Dermis microvascular lymphatic vessel endothelial cell (primary cell): ENCODE results near the gene SMAD2. TPM values are rescaled to one million over a fixed set of nuclear protein-coding genes. Genes with fewer than 3 reads are reported as not detected.
"Not testable (repeated sequence)": the region's sequence is repeated elsewhere in the genome, so short reads cannot be mapped to it uniquely, and the experiment has no call there.

Source experiments
- DNase-seq, 2 donors: peaks; one replicate each; pipeline versions ENCODE4 v3.0.0 to v3.0.0-alpha.2; 2010; ENCODE audit warnings: low read depth in 2 of 2
- total RNA-seq: library from RNA; depleted of rRNA; stranded (reverse); fragments of >200 nt; gene quantifications from 2 replicates; pipeline ENCODE4 v1.2.1, GENCODE V29; 2014

SMAD2 gene
- total RNA-seq: 32.6 and 49.6 TPM in 2 replicates

DNA sequence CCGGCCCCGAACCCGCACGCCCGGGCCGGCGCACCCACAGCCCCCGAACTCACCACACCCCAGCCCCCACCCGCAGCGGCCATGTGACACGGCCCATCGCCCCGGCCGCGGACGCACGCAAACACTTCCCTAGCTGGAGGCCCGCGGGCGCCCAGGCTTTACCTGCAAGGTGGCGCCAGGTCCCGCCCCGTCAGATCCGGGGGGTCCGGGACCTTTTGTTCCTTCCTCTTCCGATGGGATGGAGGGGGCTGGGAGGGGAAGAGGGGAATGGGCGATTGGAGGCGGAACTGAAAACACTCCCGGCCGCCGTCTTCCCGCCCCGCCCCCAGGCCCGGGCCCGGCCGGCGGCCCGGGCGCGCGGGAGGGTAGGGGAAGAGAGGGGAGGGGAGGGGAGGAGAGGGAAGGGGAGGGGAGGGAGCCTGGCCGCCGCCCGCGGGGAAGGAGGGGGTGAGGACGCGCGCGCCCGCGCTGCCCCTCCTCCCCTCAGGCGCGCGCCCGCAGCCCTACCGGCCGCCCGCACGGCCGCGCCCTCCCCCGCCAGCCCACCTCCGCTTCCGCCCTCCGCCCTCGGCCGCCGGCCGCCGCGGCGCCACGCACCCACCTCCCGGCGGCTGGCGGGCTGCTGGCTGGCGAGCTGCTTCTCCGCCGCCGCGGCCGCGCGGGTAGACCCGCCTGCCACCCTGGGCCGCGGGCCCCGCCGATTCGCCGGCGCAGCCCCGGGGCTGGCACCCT lies at the start of gene SMAD2:
SMAD2 (minus strand) TSS at position 461 of the 732 bp plus-strand sequence. CDS start 33,903 bp downstream, outside the sequence.
- DNase-seq: peak; percentile 60 to 85

DNA sequence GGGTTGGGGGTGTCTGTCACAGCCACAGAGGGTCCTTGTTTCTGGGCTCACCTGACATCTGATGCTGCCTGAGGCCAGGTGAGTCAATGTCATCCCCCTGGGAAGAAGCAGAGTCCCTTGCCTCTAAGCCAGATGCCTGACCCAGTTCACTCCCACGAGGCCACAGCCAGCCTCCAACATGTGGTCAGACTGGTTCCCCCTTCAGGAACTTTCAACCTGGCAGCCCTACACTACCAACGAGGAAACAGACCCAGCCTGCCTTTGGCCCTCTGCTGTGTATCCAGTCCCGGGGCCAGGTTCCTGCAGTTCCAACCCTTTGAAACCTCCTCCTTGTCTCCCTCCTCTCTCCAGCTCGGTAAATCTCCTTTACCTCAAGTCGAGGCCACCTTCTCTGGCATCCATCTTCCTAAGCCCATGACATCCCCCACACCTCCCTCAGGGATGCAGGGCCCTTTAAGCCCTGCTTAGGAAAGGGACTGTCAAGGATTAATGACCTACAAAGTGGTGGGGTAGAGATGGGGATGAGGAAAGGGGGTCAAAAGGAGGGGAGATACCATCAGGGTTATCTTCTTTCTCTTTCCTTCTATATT lies 49.2 kb upstream of the SMAD2 start:
- DNase-seq: no peak

DNA sequence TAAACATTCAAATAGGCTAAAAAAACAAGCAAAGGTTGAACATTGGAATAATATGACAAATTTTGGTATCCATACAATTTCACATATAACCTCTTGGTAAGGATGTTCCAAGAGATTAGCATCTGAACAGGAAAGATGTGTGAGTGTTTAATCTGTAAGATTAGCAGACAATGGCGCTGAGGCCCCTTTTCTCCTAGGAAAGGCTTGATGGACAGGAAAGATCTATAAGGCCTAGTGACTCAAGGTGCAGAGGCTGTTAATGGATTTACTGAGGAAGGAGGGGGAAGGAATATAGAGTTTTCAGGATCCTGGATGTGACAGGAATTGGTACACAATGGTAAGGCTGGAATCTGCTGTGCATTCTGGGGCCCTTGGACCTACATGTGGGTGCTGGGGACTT lies 48.1 kb upstream of the SMAD2 start:
- no peak for DNase-seq

DNA sequence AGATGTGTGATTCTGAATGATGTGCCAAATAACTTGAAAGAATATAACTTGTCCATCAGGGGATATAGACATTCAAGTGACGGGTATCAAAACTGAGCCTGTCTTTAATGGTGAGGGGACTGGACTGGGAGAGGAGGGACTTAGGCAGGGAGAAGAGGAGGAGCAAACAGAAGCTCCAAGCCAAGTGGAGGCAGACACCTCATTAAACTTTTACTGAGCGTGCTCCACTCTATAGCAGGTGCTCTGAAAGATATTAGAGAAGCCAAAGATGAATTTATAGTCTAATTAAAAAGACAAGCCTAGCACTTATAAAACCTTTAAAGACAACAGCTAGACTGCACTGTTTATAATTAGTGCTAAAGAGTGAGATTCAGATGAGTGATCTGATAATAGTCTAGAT lies 47.7 kb upstream of the SMAD2 start:
- DNase-seq: no peak

DNA sequence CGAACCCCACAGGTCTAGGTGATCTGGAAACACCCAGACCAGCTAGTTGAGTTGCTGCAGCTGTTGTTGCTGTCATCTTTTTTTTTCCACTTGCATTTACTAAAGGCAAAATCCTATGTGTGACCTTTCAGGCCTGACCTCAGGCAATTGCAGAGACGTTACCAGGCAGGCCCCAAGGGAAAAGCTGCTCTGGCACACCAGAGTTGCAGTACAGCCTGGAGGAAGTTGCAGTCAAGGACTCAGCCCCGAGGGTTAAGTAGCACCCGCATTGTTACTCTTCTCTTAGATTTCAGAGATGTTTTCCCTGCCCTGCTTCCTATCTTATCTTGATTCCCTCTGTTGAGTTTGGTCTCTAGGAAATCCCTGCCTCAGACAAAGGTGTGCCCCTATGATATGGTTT lies 45.2 kb upstream of the SMAD2 start:
- DNase-seq: no peak

DNA sequence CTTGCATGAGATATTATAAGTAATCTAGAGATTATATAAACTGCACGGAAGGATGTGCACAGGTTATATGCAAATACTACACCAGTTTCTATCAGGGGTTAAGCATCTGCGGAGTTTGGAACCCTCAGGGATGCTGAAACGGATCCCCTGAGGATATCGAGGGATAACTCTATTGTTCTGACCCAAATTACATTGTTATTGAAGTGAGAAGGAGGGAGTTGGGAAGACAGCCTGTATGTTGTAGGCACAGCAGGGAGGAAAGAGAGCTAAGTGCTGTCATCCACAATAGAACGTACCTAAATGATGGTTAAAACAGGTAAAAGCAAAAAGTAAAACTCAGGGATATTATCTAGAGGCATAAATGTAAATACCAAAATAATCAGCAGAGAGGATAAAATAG lies 44.6 kb upstream of the SMAD2 start:
- DNase-seq: no peak

DNA sequence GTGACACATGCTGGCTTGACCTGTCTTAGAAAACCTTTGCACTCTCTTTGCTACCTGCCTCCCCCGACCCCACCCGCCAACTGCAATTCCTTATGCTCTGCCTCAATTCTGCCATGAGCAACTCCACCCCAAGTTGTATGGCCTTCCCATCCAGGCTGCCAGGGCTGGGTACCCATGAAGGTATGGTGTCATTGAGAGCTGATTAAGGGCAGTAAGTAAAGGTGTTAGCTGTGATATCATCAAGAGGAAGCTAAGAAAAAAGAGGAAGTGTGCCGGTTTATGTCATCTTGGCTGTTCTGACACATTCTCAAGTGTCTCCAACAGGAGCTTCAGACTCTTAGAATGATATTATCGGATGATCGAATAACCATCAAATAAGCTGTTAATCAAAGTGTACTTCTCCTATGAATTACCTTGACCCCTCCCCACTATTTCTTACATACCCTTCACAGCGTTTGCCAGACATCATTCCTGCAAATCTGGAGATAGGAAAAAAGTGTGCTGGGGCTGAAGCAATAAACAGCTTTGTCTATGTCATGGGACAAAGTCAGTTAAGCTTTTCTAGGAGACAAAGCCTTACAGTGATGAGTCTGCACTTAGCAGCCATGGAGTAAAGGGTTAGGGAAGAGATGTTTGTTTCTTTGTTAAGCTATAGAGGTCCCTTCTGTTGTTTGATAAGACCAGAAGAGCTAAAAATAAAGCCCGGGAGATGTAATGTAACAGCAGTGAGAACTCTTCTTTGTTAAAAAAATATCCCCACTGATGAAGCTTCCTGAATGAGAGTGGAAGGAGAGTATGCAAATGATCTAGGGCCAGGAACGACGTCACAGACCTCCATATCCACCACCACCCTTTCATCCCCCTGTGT lies 40.4 kb upstream of the SMAD2 start:
- no peak for DNase-seq

DNA sequence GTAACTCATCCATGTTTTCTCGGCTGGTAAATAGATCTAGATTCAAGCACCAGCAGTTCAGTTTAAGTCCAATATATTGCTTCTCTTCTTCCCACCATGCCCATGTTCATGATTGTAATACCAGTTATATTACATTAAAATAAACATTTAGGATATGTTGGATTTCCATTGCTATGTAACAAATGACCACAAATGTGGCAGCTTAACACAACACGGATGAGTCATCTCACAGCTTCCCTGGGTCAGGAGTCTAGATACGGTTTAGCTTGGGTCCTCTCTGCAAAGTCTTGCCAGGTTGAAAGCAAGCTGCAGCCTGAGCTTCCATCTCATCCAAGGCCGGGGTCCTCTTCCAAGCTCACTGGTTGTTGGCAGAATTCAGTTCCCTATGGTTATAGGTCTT lies 39.4 kb upstream of the SMAD2 start:
- DNase-seq: no peak

DNA sequence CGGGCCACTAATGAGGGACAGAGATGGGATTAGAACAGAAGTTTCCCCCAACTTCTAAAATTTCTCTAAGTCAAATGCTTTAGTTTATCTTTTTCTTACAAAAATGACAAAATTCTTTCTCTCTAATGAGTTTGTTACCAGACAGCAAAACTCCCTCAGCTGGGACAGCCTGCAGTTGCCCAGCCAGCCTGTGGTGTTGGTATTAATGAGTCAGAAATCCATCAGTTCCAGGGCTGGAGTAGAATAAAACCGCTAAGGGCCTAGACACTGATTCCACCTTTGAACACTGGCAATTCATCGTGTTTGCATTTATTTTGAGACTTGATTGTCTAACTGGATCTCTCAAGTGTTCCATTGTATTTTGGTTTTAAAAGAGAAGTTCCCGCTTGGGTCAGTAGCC lies 38.3 kb upstream of the SMAD2 start:
- no peak for DNase-seq

DNA sequence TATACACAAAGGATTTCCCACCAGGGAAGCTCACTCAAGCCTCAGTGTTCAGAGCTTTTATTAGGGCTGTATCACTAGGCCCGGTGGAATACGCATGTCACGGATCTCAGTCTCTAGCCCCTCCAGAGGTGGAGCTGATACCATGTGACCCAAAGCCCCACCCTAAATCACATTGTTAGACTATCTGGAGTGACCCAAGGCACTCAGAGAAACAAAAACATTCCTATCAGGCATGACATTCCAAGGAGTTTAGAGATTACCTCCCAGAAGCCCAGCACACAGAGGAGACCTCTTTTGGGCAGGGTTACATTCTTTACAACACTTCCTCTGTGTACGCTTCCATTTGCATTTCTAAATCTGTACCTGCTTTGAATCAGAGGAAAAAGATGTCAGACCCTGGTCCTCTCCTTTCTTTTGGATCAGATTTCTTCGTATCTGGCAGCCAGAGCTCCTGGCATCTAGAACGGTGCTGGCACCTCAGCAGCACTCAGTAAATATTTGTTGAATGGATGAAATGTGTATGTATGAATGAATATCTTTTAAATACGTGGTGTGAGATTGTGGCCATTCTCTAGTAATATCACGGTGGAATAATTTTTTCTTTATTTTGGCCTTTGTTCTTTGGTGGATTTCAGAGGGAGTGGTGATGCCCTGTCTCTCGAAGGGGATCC lies 37.7 kb upstream of the SMAD2 start:
- no peak for DNase-seq

DNA sequence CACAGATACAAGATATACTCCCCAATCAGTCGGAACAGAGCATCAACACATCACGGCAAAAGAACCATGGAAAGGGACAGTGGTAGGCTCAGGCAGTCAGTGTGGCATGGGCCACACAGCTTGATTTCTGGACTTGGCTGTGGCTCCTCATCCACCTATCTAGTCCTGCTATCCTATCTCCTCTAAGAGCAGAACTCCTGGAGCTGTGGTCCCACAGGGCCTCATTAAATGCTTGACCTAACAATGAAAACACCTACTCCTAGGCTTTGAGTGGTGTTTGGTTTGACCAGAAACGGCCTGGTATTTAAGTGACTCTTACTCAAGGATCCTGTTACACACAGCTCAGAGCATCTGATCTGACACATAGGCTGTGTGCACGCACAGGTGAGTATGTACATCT lies 33.6 kb upstream of the SMAD2 start:
- no peak for DNase-seq

DNA sequence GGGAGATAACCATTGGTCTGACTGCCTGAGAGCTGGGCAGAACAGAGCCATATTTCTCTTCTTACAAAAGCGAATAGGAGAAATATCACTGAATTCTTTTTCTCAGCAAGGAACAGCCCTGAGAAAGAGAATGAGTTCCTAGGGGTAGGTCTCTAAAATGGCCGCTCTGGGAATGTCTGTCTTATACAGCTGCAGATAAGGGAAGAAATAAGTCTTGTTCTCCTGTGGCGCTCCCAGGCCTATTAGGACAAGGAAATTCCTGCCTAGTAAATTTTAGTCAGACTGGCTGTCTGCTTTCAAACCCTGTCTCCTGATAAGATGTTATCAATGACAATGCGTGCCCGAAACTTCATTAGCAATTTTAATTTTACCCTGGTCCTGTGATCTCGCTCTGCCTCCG lies 30.5 kb upstream of the SMAD2 start:
- DNase-seq: not testable (repeated sequence)

DNA sequence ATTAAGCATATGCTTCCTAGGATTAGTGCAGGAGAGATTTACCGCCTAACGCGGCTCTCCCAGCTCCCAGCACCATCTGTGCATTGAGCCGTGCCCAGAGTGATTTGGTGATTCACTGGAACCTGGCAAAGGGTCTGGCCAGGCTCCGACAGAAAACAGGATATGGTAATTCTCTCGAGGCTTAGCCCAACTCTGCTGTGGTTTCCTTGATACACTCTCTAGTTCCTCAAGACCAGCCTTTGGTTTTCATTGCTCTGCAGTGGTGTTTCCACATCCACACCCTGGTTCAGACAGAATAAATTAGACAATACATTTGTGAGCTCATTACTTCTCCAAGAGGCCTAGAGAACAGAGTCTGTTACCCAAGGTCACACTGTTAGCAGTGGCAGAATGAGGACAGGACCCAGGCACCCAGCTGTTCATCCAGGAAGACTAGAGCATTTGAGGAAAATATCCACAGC lies 23.0 kb upstream of the SMAD2 start:
- DNase-seq: peak in 1 of 2 donors; percentile 62

DNA sequence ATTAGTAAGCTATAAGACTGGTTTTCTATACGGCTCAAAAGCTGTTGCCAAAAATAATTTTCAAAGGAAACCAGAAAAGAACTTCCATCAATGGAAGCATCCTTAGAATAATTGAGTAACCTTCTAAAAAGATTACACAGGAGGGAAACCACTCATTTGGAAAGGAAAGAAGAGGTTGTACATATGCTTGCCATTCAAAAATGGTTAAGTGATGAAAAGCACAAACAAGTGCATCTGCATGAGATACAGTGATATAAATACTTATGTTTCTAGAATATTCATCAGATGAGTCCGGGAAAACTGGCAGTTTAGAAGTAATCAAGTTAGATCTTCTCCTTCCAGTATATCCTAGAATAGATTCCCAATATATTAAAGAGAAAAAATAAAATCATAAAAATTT lies 20.1 kb upstream of the SMAD2 start:
- no peak for DNase-seq

DNA sequence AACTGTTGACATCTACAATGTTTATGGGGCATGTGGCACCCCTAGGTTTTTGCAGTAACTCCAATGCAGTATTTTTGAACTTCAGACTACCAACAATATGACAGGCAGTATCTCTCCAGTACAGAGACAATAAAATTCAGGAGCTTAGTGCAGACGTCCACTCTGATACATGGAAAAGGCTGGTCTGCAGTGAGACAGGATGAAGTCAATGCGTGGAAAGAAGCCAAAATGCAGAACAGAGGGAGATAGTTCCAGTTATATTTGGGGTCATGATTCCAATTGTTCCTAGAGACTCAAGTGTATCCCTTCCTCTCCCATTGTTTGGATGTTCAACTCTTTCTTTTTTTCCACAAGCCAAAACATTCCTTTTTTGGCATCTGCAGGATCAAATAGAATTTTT lies 18.7 kb upstream of the SMAD2 start:
- DNase-seq: peak; percentile 74 to 85

DNA sequence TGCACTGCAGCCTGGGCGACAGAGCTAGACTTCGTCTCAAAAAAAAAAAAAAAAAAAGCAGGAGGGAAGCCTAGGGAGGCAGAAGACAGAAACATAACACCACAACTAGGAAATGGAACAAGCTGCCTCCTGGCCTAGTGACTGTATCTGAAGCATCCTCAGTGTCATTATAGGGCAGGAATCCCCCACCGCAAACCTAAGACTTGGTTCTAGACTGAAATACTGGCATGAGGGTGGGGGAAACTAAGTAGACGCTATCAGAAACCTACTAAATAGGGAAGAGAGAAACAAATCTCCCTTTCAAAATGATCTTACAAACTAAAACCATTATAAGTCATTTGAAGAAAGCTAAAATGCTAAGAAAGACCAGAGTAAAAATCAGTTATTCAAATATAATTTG lies 16.4 kb upstream of the SMAD2 start:
- DNase-seq: no peak

DNA sequence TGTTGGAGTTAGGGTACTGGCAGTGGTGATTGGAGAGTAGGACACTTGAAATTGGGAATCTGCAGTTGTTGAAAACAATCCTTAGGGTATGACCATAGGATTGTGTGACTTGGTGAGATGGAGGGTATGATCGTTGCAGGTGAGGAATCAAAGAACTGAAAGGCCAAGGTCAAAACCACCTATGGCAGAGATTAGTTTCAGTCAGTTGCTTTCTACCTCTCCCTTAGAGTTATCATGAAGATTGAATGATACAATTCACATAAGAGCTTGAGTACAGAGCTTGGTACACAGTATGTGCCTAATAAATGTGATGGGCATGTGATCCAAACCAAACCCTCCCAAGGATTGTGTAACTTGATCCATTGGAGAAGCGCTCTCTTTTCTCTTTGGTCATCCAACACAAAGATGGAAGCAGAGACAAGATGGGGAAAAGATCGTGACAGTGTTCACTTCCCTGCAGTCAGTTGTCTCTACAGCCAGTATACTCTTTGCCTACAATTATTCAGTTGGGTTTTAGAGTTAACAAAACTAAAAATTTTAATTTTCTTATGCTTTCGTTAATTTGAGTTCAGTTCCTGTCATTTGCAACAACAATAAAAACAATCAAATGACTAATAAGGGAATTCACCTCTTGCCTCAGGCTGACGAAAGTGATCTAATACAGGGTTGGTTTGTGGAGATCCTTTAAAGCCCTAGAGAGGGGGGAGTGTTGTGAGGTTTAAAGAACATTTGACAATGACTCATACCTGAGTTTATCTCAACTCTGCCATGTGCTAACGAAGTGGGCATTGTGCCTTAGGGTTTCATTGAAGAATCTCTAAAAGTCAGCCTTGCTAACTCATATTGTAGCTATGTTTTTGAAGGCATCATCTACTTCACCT lies 14.8 kb upstream of the SMAD2 start:
- peak in 1 of 2 donors; percentile 23 for DNase-seq

DNA sequence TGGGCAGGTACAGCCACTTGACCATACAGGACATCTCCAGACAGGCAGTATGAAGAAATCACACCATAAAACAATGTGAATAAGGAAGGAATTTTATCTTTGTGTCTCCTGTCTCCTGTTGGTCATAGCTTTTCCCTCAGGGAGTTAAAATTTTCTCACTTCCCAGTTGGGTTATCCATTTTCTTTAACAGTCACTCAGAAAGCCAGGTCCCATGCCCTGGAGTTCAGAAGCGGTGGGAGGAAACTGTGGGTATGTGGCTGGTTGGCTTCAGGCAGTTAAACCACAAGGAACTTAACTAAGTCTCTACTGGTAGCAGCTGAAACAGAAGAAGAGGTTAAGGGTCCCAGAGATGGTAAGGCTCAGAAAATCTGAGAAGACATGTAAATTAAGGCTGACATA lies 6.5 kb upstream of the SMAD2 start:
- DNase-seq: no peak

DNA sequence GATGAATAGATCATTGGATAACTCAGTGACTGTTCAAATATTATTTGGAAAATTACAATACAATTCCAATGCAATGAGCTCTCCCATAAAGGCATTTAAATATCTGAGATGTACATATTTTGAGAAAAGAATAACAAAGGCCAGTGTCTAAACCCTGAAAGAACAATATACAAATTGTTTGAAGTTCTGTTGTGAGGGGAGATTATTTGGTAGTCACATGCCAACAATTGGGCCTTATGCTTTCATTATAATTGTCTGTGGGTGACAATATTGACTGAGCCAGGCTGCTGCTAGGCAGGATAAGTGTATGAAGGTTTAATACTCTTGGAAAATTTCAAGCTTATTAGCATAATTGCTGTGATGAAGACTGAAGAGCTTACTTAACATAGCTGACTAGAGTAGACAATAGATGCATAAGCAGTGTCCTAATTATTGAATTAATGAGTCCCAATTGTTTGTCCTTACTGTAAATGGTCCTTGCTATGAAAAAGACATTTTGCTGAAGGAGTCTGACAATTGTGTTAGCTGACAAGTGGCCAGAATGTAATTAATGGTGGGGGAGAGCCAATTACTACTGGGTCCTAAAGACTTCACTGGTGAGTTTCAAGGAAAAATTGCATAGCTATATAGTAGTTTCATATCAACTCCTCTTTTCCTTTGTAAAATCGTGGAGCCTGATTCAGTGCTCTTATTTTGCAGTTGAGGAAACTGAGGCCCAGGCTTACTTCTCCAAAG lies 5.0 kb upstream of the SMAD2 start:
- no peak for DNase-seq

DNA sequence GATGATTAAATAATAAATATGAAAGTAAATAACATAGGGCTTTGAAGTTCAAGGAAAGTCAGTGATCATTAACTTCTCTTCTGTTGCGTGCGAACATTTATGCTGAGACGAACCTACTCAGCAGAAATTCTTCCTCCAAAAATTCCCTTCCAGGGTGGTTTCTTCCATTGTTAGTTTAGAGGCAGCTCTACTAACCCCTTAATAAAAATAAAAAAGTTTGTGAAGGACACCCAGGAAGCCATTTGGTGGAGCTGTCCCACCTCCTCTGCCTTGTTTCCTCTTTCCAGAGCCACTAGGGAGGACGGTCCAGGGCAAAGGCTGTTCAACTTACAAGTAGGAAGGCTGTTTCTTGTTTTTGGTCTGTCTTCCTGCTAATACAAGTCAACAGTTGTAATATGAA lies 2.1 kb upstream of the SMAD2 start:
- no peak for DNase-seq
